ENCODE results near the gene LHX6.

LHX6 gene

DNA sequence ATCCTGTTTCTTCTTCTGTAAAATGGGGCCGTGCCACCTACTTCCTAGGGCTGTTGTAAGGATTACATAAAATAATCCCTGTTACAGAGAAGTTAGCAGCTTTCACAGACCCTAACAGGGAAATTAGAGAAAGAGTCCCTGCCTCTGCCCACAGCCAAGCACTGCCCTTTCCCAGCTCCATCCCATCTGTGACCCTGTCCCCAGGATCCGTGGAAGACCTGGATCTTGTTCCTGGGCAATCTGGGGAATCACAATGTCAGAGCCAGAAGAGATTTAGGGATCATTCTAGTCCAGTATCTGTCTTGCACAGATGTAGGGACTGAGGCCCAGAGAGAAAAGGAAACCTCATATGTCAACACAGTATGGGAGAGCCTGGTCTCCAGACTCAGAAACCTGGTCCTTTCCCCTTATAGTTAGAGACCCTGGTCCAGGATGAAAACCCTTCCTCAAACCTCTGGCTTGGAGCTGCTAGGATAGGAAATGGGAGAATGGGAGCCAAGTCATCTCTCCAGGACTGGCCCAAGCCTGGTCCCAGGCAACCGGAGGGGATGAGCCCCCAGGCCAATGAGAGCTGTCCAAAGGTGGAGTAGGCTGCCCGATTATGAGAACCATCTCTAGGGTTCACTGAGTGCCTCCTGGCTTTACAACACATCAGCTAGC lies 12.5 kb downstream of the LHX6 start:
- Histone ChIP-seq H3K4me1 (ENCODE audit: insufficient read depth, low read length) (no peaks in the 10 kb centered on the region; the same call in 1 of the 2 replicates), H3K36me3 (ENCODE audit: insufficient read depth, low read length) (no peaks in the 10 kb centered on the region), H3K9ac (ENCODE audit: low read depth, low read length) (peak overlapping the region; percentile 26; the same call in 1 of the 2 replicates), H3K9me3 (ENCODE audit: control insufficient read depth, insufficient read depth, low read length) (no peaks in the 10 kb centered on the region)

GRCh38 chr9:122215663-122216062 lies 13.1 kb downstream of the LHX6 start:
- H3K9me3 ChIP-seq (ENCODE audit: control insufficient read depth, insufficient read depth, low read length): no peaks in the 10 kb centered on the region
- no peaks in the 10 kb centered on the region; the same call in 1 of the 2 replicates for H3K4me1 ChIP-seq (ENCODE audit: insufficient read depth, low read length)
- H3K36me3 ChIP-seq (ENCODE audit: insufficient read depth, low read length): no peaks in the 10 kb centered on the region
- no peak overlapping the region for H3K9ac ChIP-seq (ENCODE audit: low read depth, low read length)

DNA sequence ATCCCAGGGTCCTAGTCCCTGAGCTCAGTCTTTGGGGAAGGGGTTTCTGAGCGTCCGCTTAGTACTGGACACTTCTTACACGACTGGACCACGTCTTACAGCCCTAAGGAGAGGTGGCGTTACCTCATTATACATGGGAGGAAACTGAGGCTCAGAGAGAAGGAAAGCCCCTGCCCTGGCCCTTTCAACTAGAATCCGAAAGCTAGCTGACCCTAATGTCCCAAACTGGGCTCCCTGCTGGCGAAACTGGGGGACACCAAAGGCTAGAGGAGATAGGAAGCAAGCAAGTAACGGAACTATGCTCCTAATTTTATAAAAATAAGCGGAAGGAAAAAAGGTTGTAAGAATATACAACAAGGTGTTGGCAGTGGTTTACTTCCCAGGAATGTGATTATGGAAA lies 14.2 kb downstream of the LHX6 start:
- Histone ChIP-seq H3K4me1 (ENCODE audit: insufficient read depth, low read length) (no peaks in the 10 kb centered on the region; the same call in 1 of the 2 replicates), H3K36me3 (ENCODE audit: insufficient read depth, low read length) (no peaks in the 10 kb centered on the region), H3K9ac (ENCODE audit: low read depth, low read length) (peak overlapping the region; percentile 54; the same call in 1 of the 2 replicates), H3K9me3 (ENCODE audit: control insufficient read depth, insufficient read depth, low read length) (no peaks in the 10 kb centered on the region)

- Histone ChIP-seq H3K4me1 (ENCODE audit: insufficient read depth, low read length) (no peaks in the 10 kb centered on the region; the same call in 1 of the 2 replicates), H3K9ac (ENCODE audit: low read depth, low read length) (peak overlapping the region; percentile 54), H3K9me3 (ENCODE audit: control insufficient read depth, insufficient read depth, low read length) (no peaks in the 10 kb centered on the region), H3K36me3 (ENCODE audit: insufficient read depth, low read length) (no peaks in the 10 kb centered on the region)
Observed at GRCh38 chr9:122213589-122214413, 15.0 kb downstream of the LHX6 start.

DNA sequence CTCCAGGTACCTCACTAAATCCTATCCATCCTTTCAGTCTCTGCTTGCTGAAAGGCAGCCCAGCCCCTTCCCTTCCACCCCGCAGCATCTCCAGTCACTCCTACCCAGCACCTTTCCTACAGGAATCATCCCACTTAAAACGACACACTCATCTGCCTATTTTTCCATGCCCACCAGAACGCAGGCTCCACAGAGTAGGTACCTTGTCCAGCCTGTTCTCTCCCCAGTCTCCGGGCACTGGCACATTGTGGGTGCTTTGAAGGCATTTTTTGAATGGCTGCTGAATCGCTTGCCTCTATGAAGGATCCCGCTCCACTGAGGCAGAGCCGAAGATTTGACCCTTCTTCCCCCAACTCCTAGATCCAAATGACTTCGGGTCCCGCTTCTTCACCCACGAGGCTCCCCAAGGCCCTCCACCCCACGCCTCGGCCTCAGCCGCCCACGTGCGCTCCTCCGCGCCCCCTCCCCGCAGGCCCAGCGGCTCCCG lies 15.6 kb downstream of the LHX6 start:
- H3K9ac ChIP-seq (ENCODE audit: low read depth, low read length): peak overlapping the region; percentile 44

GRCh38 chr9:122212473-122213004 lies 16.2 kb downstream of the LHX6 start:
- H3K4me1 ChIP-seq (ENCODE audit: insufficient read depth, low read length): no peaks in the 10 kb centered on the region
- no peak overlapping the region for H3K9ac ChIP-seq (ENCODE audit: low read depth, low read length)
- no peaks in the 10 kb centered on the region for H3K9me3 ChIP-seq (ENCODE audit: control insufficient read depth, insufficient read depth, low read length)
- H3K36me3 ChIP-seq (ENCODE audit: insufficient read depth, low read length): no peaks in the 10 kb centered on the region

More for the DNA sequence above, 15.6 kb downstream of the LHX6 start:
- H3K4me1 ChIP-seq (ENCODE audit: insufficient read depth, low read length): no peaks in the 10 kb centered on the region
- no peaks in the 10 kb centered on the region for H3K9me3 ChIP-seq (ENCODE audit: control insufficient read depth, insufficient read depth, low read length)
- no peaks in the 10 kb centered on the region for H3K36me3 ChIP-seq (ENCODE audit: insufficient read depth, low read length)

- no peak overlapping the region for H3K9ac ChIP-seq (ENCODE audit: low read depth, low read length)
- no peaks in the 10 kb centered on the region for H3K9me3 ChIP-seq (ENCODE audit: control insufficient read depth, insufficient read depth, low read length)
- 0 out of 2 replicates have a peak, but pooled peaks cover under 1% of the 10 kb centered on the region for H3K4me1 ChIP-seq (ENCODE audit: insufficient read depth, low read length)
- no peaks in the 10 kb centered on the region for H3K36me3 ChIP-seq (ENCODE audit: insufficient read depth, low read length)
Observed at GRCh38 chr9:122209451-122209850, 19.3 kb downstream of the LHX6 start.

DNA sequence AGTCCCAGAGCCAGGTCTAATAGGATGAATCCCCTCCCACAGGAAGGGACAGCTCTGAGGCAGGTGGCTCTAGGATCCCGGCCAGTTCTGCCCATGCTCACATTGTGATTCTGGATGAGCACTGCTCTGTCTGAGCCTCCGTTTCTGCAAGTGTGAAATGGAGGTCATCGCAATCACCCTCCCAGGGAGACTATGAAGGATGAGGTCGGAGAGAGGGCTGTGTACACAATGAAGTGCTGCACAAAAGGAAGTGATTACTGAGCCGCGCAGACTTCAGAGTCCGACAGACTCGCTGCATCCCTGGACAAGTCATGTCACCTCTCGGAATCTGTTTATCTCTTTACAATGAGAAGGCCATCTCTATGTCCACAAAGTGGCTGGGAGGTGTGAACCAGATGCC lies 21.7 kb downstream of the LHX6 start:
- Histone ChIP-seq H3K9me3 (ENCODE audit: control insufficient read depth, insufficient read depth, low read length) (no peaks in the 10 kb centered on the region), H3K36me3 (ENCODE audit: insufficient read depth, low read length) (no peaks in the 10 kb centered on the region), H3K4me1 (ENCODE audit: insufficient read depth, low read length) (peaks cover 6% of the 10 kb centered on the region; the same call in 1 of the 2 replicates), H3K9ac (ENCODE audit: low read depth, low read length) (no peak overlapping the region)

DNA sequence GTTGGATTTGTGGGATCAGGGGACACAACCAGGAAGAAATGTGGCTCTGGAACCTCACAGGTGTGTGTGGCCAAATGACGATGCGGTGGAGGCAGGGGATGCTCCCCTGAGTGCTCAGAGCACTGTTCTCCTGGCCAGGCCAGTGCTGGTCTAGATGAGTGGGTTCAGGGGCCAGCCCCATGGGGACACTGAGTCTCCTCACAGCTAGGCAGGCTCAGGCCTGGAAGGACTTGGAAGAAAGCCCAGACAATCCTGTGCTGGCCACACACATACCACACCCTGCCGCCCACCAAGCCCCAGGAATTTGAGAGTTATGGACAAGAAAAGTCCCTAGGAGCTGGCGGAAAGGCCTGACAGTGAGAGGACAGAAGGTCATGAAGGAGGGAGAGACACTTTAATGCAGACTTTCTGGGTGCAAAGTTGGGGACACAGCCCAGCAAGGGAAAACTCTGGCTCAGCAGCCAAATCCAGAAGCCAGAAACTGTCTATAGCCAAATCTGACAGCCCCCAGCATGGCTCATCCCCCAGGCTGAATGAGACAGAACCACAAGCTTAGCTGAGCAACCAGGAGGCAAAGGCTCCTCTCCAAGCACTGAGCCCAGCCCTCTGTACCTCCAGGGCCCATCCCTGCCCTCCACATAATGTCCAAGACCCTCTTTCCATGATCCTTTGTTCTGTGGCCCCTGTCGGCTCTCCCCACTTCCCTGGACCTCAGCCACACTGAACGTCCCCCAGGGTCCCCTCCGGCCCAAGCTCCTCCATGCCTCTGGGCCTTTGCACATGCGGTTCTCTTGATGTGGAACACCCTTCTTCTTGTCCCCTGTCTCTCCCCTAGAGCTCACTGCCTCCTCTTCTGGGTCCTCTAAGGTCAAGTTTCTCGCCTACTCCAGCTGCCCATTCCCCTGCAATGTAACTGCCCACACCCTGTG lies 22.4 kb downstream of the LHX6 start:
- H3K4me1 ChIP-seq (ENCODE audit: insufficient read depth, low read length): peaks cover 6% of the 10 kb centered on the region; the same call in 1 of the 2 replicates
- H3K36me3 ChIP-seq (ENCODE audit: insufficient read depth, low read length): no peaks in the 10 kb centered on the region
- H3K9ac ChIP-seq (ENCODE audit: low read depth, low read length): no peak overlapping the region
- no peaks in the 10 kb centered on the region for H3K9me3 ChIP-seq (ENCODE audit: control insufficient read depth, insufficient read depth, low read length)

GRCh38 chr9:122205176-122205575 lies 23.6 kb downstream of the LHX6 start:
- Histone ChIP-seq H3K9me3 (ENCODE audit: control insufficient read depth, insufficient read depth, low read length) (no peaks in the 10 kb centered on the region), H3K36me3 (ENCODE audit: insufficient read depth, low read length) (no peaks in the 10 kb centered on the region), H3K4me1 (ENCODE audit: insufficient read depth, low read length) (peaks cover 6% of the 10 kb centered on the region; the same call in 1 of the 2 replicates), H3K9ac (ENCODE audit: low read depth, low read length) (no peak overlapping the region)

DNA sequence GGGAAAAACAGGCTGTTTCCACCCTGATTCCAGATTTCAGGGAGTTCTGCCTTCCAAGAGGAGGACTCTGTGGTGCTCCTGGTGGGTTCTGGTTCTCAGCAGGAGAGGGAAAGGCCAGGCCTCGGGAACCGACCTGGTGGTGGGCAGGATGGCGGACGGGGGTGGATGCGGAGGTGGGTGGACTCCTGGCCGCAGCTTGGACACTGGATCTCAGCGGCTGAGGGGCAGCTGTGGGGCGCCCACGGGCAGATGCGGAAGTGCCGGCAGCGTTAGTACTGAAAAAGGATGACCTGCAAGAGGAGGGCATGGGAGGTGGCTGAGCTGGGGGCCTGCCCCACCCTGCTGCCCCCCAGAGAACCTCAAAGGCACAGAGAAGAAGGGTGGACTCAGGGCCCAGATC lies 24.3 kb downstream of the LHX6 start:
- Histone ChIP-seq H3K4me1 (ENCODE audit: insufficient read depth, low read length) (peaks cover 6% of the 10 kb centered on the region; the same call in 1 of the 2 replicates), H3K36me3 (ENCODE audit: insufficient read depth, low read length) (no peaks in the 10 kb centered on the region), H3K9ac (ENCODE audit: low read depth, low read length) (no peak overlapping the region; the same call in 1 of the 2 replicates), H3K9me3 (ENCODE audit: control insufficient read depth, insufficient read depth, low read length) (no peaks in the 10 kb centered on the region)

DNA sequence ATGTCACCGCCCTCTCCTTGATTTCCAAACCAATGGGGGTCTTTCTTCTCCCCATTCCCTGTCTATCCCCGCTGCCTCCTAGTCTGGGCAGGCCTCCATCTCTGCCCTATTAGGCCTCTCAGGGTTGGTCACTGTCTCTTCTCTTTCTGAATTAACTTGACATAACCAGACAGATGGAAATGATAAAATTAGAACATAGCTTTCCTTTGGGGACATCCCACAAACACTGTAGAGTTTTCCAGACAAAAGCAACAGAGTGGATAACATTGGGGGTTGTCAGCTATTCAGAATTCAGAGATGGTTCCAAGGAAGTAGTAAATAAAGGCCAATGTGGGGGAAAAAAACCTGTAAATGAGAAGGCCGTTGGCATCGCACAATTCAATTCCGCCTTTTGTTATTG lies 24.7 kb downstream of the LHX6 start:
- Histone ChIP-seq H3K36me3 (ENCODE audit: insufficient read depth, low read length) (no peaks in the 10 kb centered on the region), H3K9ac (ENCODE audit: low read depth, low read length) (no peak overlapping the region), H3K9me3 (ENCODE audit: control insufficient read depth, insufficient read depth, low read length) (no peaks in the 10 kb centered on the region), H3K4me1 (ENCODE audit: insufficient read depth, low read length) (peaks cover 6% of the 10 kb centered on the region; the same call in 1 of the 2 replicates)

DNA sequence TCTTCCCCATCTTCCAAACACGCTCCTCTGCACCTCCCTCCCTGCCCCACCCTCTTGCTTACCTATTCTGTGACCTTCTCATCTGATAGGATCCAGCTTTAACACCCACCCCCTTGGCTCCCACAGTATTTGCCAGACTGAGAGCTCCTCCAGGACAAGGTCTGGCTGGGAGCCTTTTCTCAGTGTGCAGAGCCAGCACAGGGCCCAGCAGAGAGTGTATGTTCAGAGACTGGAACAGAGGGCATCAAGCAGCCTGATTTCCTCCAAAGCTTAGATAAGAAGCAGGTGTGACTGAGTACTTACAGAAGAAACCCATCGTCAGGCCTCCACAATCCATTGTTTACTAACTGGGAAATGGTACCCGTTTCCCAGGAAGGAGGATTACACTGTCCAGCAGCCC lies 26.6 kb downstream of the LHX6 start:
- Histone ChIP-seq H3K36me3 (ENCODE audit: insufficient read depth, low read length) (no peaks in the 10 kb centered on the region), H3K4me1 (ENCODE audit: insufficient read depth, low read length) (peaks cover 11% of the 10 kb centered on the region; the same call in 1 of the 2 replicates), H3K9ac (ENCODE audit: low read depth, low read length) (no peak overlapping the region), H3K9me3 (ENCODE audit: control insufficient read depth, insufficient read depth, low read length) (no peaks in the 10 kb centered on the region)
